HG03103 (cell line): ENCODE measurements around the gene OR4D10.
"Not testable (repeated sequence)": the region's sequence is repeated elsewhere in the genome, so short reads cannot be mapped to it uniquely, and the experiment has no call there.

Source experiments
- ATAC-seq: cut with Tn5 transposase; IDR thresholded peaks from one replicate; pipeline ENCODE4 v1.9.1; 2021; ENCODE audit warnings: low read depth; ENCODE audit not compliant: unreplicated experiment

OR4D10 gene

DNA sequence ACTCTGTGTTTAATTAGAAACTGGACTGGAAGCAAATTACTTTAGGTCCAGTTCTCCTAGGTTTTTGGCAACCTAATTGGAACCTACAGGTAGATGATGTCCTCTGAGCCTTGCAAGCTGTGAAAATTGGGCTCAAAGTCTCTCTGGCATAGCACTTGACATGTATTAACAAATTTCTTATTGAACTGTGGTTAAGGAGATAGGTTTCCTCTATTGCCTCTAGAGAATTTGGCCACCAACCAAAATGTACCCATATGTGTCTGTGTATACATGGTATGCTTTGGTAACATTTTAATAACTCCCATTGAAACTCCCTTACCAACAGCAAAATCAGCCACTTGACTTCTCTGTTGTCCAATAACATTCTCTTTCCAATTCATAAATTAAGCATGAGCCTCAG, at the start of gene OR4D10:
Gene OR4D10, plus strand, starts transcription at position 301 of the 400 bp plus-strand sequence. CDS start 4,115 bp downstream, outside the sequence.
- no peak for ATAC-seq

DNA sequence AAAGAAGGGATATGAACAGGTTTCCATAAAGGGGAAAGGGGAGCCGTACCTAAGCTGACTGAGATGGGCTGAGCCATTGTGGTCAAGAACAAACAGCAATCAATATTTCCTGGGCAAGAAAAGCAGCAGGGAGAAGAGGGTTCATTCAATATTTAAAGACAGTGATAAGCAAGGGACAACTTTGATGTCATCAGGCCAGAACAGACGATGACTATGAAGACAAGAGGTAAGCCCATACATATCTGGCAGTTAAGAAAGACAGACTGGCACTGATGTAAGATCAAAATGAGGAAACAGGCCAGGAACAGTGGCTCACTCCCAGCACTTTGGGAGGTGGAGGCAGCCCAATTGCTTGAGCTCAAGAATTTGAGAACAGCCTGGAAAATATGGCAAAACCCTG, 49.3 kb upstream of the OR4D10 start:
- ATAC-seq, result no peak

DNA sequence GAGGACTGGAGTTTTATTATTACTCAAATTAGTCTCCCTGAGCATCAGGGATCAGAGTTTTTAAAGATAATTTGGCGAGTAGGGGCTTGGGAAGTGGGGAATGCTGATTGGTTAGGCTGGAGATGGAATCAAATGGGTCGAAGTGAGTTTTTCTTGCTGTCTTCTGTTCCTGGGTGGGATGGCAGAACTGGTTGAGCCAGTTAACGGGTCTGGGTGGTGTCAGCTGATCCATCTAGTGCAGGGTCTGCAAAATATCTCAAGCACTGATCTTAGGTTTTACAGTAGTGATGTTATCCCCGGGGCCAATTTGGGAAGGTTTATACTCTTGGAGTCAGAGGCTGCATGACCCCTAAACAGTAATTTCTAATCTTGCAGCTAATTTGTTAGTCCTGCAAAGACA, 48.0 kb upstream of the OR4D10 start:
- ATAC-seq, result no peak

DNA sequence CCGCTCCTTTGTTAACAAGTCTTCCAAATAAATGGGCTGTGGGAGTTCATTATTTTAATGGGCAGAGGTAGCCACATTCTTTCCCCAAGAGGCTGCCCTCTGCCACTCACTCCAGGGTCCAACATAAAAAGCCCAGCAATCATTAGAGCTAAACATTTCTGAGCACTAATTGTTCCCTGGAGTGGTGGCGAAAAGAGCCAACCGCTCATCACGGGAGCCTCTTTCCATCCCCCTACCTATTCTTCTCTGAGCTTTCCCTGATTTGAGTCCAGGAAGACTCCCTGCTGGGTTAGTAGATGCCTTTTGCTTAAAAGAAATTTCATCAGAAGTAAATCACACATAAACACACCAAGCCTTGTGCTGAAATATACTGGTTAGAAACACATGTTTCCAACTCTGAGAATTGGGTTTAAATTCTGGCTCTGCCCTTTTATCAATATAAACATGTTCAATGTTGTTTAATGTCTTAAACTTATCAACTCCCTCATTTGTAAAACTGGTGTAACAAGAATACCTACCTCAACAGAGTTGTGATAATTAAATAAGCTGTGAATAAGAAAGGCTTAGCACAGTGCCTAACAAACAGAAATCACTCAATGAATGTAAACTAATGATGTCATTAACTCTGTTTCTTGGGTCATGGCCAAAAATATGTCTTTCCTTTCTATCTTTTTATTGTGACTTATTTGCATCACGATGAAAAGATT, 46.6 kb upstream of the OR4D10 start, which contains the start of gene OR5A2:
Gene OR5A2, minus strand, starts transcription at position 53 of the 707 bp plus-strand sequence. CDS start 3,460 bp downstream, outside the sequence.
- ATAC-seq, result no peak

DNA sequence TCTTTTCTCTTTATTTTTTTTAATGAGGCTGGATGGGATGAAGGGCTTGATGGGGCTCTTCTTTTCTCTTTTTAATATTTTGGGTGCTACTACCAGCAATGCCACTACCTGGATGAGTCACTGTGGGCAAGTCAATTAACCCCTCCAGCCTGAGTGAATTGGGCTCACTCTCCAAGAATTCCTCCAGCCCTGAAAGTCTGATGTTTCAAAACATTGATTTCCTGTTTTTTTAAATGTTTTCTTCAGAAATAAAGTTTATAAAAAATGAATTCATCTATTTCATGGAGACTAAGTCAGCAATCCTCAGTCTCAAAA, 46.1 kb upstream of the OR4D10 start:
- ATAC-seq, result no peak

DNA sequence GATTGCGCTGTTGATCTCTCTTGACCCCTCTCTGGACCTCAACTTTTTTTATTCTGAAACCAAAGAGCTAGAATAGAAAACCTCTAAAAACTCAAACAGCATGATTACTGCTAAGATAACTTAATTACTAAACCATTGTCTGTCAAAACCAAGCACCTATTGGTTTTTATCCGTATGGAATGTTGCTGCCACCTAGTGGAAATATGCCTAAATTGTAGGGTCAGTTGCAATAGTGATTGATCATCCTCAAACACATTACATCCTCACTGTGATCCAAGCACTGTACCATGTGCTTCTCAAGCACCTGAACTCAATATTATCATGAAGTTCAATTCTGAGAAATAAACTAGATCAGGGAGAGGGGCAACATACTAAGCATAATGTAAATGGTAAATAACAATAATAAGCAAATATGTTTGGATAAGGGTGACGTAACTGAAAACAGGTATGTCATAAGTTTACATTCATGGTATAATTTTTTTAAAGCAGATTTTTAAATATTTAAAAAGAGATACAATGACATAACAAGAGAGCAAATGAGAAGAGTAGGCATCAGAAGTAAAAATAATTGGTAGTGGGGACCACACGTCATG, 43.1 kb upstream of the OR4D10 start:
- ATAC-seq, result peak; percentile 74

DNA sequence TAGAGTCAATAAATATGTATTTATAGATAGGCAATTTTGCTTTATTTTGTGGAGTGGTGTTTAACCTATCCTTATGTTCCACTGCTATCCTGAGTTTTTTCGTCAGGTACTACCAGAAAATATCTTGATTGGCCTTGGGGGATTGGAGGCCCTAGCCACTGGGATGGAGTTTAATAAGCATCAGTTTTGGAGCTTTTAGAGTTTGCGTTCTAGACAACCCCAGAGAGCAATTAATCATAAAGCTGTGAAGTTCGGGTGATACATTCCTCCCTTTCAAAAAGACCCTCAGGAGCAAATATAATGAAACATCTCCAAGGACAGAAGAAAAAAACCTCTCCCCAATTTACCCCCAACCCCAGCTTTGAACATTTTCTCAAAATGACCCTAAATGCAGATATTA, 36.9 kb upstream of the OR4D10 start, which contains the start of gene OR5A1:
Gene OR5A1, plus strand, starts transcription at position 301 of the 400 bp plus-strand sequence. CDS start 6,700 bp downstream, outside the sequence.
- ATAC-seq, result no peak

DNA sequence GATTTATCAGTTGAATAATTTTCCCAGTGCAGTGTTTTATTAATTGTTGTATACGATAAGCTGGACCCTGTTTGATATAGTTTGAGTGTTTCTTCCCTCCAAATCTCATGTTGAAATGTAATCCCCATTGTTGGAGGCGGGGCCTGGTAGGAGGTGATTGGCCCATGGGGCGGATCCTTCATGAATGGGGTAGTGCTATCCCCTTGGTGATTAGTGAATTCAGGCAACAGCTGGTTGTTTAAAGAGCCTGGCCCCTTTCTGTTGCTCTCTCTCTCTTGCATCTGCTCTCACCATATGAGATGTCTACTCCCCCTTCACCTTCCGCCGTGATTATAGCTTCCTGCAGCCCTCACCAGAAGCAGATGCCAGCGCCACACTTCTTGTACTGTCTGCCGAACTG, 35.3 kb upstream of the OR4D10 start:
- ATAC-seq, result no peak

DNA sequence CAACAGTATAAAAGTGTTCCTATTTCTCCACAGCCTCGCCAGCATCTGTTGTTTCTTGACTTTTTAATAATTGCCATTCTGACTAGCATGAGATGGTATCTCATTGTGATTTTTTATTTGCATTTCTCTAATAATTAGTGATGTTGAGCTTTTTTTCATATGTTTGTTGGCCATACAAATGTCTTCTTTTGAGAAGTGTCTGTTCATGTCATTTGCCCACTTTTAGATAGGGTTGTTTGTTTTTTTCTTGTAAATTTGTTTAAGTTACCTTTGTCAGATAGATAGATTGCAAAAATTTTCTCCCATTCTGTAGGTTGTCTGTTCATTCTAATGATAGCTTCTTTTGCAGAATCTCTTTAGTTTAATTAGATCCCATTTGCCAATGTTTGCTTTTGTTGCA, 27.5 kb upstream of the OR4D10 start:
- ATAC-seq, result not testable (repeated sequence)

DNA sequence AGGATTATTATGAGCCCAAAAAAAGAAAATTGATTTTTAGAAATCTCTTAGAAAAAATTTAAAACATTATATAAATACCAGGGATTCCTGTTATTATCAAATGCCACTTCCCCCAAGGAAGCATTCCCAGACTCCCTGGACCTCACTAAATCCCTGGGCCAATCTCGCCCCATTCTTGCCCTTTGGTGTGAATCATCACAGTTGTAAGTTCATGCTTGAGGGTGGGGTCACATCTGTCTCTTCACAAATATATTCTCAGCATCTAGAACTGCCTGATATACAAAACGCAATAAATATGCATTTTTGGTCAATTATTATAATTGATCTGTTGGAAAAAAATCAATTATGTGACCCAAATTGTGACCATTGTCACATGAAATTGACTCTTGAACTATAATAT, 24.6 kb upstream of the OR4D10 start:
- no peak for ATAC-seq

DNA sequence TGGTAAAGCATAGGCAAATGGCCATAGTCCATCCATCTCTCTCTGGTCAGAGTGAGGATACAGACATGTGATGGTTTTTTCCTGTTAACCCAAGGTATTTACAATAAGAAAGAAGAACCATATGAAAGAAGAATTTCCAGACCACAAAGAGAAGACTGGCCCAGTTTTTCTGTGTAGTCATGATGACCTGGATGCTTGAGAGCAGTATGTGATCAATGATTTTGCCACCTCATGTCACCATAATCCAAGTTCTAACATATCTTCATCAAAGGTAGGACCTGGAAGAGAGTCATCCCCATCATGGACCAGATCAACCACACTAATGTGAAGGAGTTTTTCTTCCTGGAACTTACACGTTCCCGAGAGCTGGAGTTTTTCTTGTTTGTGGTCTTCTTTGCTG, 16.5 kb upstream of the OR4D10 start, which contains the start of gene OR4D6:
Gene OR4D6, plus strand, starts transcription at position 301 of the 400 bp plus-strand sequence. Its CDS starts 0 bp downstream, at position 301.
- ATAC-seq, result no peak

DNA sequence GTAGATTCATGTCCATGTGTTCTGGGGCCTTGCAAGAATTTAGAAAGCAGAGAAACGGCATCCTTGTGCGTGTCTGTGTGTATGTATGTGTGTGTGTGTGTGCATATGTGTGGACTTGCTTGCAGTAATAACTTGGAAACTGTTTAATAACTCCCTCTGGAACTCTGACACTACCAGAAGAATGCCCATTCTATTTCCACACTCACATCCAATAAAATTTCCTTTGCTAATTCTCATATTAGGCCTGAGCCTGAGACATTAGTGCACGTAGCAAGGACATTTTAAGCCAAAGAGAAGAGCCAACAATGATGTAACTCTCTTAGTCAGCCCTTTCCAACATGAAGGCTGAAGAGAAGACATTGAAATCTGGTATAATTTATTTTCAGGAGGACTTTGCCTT, 13.2 kb upstream of the OR4D10 start:
- ATAC-seq, result no peak

DNA sequence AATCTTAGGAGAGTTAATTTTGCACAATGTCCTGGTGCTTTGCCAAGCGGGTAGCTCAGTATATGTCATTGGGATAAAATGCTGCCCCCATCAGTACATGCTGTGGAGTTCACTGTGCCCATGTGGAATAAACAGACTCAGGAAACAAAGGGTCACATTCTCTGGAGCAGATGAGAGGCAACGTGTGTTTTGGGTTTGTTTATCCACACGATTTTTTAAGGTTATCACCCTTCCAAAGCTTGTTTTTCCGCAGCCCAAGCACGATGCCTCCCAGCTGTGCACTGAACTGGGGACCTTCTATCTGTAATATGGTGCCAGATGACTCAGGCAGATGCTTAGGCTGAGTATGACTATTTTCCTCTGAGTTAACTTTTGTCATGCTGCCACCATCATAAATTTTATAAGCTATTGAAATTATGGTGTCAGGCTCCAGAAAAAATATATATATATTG, 9.9 kb upstream of the OR4D10 start:
- no peak for ATAC-seq

DNA sequence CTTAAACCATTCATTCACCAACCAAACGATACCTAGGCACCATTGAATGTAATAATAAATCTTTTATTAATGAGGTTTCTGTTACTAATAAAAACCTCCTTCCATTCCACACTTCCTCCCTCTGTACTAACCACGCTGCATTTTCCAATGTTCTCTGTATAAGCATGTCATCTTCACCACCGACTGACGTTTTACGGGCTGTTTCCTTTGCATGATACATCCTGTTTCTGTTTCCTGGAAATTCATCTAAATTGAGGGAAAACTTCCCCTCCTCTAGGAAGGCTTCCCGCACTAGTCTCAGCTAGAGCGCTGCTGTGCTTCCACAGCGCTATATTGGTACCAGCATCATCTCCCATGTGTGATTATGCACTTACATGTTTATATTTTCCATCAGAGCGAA, 2.1 kb downstream of the OR4D10 start:
- no peak for ATAC-seq

DNA sequence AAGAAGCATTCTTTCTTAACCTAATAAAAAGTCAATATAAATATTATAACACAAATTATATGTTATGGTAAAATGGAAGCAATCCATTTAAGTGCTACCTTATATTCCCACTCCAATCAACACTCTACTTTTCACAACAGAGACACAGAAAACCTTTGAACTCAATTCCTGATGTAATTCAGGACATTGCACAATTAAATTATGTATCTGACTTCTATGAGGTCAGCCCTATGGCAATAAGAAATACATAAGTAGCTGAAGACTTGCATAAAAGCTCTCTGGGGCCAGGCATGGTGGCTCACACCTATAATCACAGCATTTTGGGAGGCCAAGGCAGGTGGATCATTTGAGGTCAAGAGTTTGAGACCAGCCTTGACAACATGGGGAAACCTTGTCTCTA, 6.8 kb downstream of the OR4D10 start:
- no peak for ATAC-seq

DNA sequence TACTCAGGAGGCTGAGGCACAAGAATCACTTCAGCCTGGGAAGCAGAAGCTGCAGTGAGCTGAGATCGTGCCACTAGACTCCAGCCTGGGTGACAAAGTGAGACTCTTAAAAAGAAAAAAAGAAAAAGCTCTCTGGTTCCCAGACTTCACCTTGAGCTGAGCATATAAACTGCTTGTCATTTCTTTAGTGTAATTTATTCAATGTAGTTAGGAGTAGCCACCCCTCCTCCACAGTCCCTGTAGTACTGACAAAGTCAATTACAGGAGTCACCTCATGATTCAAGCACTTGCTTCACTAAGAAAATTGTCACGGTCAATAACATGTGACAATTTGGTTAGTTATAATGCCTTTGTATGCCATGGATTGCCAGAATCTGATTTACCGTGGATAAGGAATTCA, 7.2 kb downstream of the OR4D10 start:
- ATAC-seq, result no peak

DNA sequence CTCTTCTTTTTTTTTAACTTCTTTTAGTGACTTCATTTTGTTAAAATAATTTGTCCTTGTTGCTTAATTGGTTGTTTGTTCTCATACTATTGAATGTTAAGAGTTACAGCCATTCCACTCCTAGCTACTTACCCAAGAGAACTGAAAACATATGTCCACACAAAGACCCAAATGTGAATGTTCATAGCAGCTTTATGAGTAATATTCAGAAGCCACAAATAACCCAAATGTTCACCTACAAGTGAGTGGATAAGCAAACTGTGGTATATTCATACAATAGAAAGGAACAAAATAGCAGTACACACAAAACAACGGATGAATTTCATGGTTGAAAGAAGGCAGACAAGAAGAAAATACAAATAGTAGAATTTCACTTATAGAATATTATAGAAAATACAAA, 28.8 kb downstream of the OR4D10 start:
- no peak for ATAC-seq

DNA sequence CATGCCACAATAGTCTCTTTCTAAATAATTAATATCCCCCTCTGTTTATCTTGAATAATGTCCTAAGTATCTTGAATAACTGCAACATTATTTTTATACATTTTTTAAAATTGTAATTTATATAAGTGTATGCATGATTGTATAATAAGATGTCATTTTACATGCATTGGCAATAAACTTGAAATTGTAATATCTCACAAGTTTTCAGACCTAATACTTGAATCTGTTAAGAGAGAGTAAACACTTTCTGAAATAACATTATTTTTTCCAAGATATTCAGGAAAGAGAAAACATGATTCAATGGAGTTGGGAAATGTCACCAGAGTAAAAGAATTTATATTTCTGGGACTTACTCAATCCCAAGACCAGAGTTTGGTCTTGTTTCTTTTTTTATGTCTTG, 30.2 kb downstream of the OR4D10 start, which contains the start of gene OR4D11:
Gene OR4D11, plus strand, starts transcription at position 301 of the 400 bp plus-strand sequence. Its CDS starts 0 bp downstream, at position 301.
- no peak for ATAC-seq

DNA sequence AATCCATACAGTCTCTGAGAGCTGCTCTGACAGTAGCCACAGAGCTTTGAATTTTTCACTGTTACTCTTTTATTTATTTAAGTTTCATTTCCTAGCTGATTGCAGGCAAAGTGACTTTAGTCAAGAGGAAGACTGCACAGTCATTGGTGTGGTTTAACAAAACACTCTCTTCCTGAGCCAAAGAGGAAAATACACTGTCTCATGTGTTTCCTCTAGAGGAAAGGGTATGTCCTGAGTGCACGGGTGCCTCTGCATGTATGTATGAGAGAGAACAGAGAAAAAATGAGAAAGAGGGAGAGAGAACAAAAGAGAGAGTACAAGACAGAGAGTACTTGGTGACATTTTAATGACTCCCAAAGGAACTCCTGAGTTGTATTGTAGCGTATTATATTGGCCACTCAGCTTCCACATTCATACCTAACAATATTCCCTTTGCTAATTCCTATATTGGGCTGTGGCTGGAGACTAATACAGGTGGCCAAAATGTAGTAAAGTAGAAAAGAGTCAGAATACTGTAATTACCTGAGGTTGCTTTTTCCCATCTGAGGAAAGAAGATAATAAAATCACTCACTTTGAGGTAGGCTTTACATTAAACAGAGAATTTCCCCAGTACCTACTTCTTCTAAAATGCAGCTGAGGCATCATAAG, 38.0 kb downstream of the OR4D10 start, which contains the start of gene OR4D9:
Gene OR4D9, plus strand, starts transcription at position 599 of the 649 bp plus-strand sequence. CDS start 3,374 bp downstream, outside the sequence.
- ATAC-seq, result no peak

DNA sequence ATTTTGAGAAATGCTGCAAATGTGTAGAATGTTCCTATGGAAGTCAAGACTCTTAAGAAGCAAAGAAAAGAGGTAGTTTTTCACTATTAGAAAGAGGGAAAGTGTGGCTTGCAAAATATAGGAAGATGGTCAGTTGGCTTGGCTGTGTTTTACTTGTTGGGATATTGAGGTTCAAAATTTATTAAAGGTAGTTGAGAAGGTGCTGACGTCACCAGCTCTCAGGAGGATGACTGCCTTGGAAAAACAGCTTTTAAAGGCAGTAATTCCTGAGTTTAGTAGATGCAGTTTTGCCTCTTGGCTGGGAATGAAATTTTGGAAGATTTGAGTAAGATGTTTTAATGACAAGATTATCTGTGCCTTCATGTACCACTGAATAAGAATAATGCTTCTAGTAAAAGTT, 38.6 kb downstream of the OR4D10 start:
- no peak for ATAC-seq

DNA sequence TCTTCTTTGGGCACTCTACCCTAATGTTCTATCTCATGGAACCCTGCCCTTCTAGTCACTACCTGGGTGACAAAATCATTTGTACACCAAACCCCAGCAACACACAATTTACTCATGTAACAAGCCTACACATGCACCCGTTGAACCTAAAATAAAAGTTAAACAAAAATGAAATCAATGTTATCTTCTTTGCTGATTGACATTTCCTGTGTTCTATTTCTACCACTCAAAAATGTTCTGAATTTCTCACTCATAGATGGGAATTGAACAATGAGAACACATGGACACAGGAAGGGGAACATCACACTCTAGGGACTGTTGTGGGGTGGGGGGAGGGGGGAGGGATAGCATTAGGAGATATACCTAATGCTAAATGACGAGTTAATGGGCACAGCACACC, 47.0 kb downstream of the OR4D10 start:
- not testable (repeated sequence) for ATAC-seq
